GM19463 (cell line): ENCODE results near the gene AGTRAP.

ENCODE experiments used
- ATAC-seq: cut with Tn5 transposase; IDR thresholded peaks from one replicate; pipeline ENCODE4 v1.9.1; 2021; ENCODE audit warnings: mild to moderate bottlenecking, moderate library complexity; ENCODE audit not compliant: unreplicated experiment

The AGTRAP gene

GRCh38 chr1:11731691-11732283 is 4.1 kb upstream of the AGTRAP start:
- no peak for ATAC-seq

- no peak for ATAC-seq
Observed at GRCh38 chr1:11733306-11733705, 2.6 kb upstream of the AGTRAP start.

GRCh38 chr1:11735531-11735853 is 444 bp upstream of the AGTRAP start:
- no peak for ATAC-seq

- peak; percentile 40 for ATAC-seq
Observed at GRCh38 chr1:11736746-11737639, 1.1 kb downstream of the AGTRAP start.

- ATAC-seq: no peak
Observed at GRCh38 chr1:11738096-11738495, 2.2 kb downstream of the AGTRAP start.

- ATAC-seq: no peak
Observed at GRCh38 chr1:11738783-11739182, 2.8 kb downstream of the AGTRAP start.

- ATAC-seq: no peak
Observed at GRCh38 chr1:11740258-11741192, 4.6 kb downstream of the AGTRAP start.

- no peak for ATAC-seq
Observed at GRCh38 chr1:11741482-11741881, 5.5 kb downstream of the AGTRAP start.

- no peak for ATAC-seq
Observed at GRCh38 chr1:11741919-11742558, 6.1 kb downstream of the AGTRAP start.

GRCh38 chr1:11744287-11744686 is 8.4 kb downstream of the AGTRAP start:
- ATAC-seq: no peak

GRCh38 chr1:11746092-11746491 is 10.2 kb downstream of the AGTRAP start:
- no peak for ATAC-seq

- no peak for ATAC-seq
Observed at GRCh38 chr1:11746795-11747487, 11.0 kb downstream of the AGTRAP start.

- ATAC-seq: no peak
Observed at GRCh38 chr1:11748294-11749202, 12.6 kb downstream of the AGTRAP start.

- ATAC-seq: peak; percentile 51
Observed at GRCh38 chr1:11749203-11749689, 13.3 kb downstream of the AGTRAP start.

GRCh38 chr1:11749996-11750395 is 14.1 kb downstream of the AGTRAP start:
- ATAC-seq: no peak

GRCh38 chr1:11751087-11751486 is 15.2 kb downstream of the AGTRAP start:
- ATAC-seq: no peak

GRCh38 chr1:11752359-11753088 is 16.6 kb downstream of the AGTRAP start:
- no peak for ATAC-seq

- no peak for ATAC-seq
Observed at GRCh38 chr1:11753555-11754208, 17.7 kb downstream of the AGTRAP start.
